ENCODE measurements around the gene SLC22A24. TPM values are rescaled to one million over a fixed set of nuclear protein-coding genes. Genes with fewer than 3 reads are reported as not detected.
"Not testable (repeated sequence)": the region's sequence is repeated elsewhere in the genome, so short reads cannot be mapped to it uniquely, and the experiment has no call there.

SLC22A24 gene
- polyA plus RNA-seq, 1 donor from 2014 or later = not detected

DNA sequence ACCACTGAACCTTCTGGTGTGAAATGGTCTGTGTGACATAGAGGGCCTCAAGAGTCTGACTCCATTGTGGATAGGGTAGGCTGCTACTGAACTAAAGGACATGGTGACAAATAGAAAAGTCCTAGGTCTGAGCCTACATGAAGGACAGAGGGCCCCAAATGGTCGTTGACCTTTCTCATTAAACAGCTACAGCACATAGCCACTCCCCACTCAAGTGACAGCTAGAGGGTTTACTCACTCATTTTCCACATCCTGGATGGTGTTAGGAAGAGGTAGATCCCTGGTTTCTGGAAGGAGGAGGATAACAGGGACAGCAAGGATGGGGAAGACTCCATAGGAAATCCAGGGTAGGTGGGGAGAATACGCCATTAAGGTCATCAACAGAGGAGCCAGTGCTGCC, 63.3 kb downstream of the SLC22A24 start:
- Histone ChIP-seq H3K36me3 (ENCODE audit: insufficient read depth, low read length) (no peaks in the 10 kb centered on the region), H3K27ac (ENCODE audit: low read length) (no peak overlapping the region), H3K27me3 (ENCODE audit: insufficient read depth, low read depth, low read length) (no peaks in the 10 kb centered on the region), H3K9me3 (ENCODE audit: low read length) (no peaks in the 10 kb centered on the region), H3K9me2 (ENCODE audit: insufficient read depth, low read length) (no peaks in the 10 kb centered on the region), H3K4me2 (ENCODE audit: low read length) (no peak overlapping the region), H3F3A (ENCODE audit: insufficient read depth, low read length, poor library complexity, severe bottlenecking) (no peaks in the 10 kb centered on the region), H2AFZ (ENCODE audit: low read depth, low read length) (no peak overlapping the region), H3K4me3 (ENCODE audit: low read length) (no peak overlapping the region), H3K79me2 (replicated peaks; ENCODE audit: insufficient read depth, low read length) (no peaks in the 10 kb centered on the region), H3K9ac (ENCODE audit: low read length) (no peak overlapping the region), H4K20me1 (ENCODE audit: insufficient read depth) (no peaks in the 10 kb centered on the region)
- no peak for TF ChIP-seq TAF1 (IDR thresholded peaks at IDR 0.05; ENCODE audit: low read depth)
- TF ChIP-seq, protein P1, sequence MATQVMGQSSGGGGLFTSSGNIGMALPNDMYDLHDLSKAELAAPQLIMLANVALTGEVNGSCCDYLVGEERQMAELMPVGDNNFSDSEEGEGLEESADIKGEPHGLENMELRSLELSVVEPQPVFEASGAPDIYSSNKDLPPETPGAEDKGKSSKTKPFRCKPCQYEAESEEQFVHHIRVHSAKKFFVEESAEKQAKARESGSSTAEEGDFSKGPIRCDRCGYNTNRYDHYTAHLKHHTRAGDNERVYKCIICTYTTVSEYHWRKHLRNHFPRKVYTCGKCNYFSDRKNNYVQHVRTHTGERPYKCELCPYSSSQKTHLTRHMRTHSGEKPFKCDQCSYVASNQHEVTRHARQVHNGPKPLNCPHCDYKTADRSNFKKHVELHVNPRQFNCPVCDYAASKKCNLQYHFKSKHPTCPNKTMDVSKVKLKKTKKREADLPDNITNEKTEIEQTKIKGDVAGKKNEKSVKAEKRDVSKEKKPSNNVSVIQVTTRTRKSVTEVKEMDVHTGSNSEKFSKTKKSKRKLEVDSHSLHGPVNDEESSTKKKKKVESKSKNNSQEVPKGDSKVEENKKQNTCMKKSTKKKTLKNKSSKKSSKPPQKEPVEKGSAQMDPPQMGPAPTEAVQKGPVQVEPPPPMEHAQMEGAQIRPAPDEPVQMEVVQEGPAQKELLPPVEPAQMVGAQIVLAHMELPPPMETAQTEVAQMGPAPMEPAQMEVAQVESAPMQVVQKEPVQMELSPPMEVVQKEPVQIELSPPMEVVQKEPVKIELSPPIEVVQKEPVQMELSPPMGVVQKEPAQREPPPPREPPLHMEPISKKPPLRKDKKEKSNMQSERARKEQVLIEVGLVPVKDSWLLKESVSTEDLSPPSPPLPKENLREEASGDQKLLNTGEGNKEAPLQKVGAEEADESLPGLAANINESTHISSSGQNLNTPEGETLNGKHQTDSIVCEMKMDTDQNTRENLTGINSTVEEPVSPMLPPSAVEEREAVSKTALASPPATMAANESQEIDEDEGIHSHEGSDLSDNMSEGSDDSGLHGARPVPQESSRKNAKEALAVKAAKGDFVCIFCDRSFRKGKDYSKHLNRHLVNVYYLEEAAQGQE (IDR thresholded peaks at IDR 0.05; ENCODE audit: borderline replicate concordance) = no peak
- TF ChIP-seq POLR2AphosphoS5 (IDR thresholded peaks at IDR 0.05) = no peak
- TF ChIP-seq, protein P2, sequence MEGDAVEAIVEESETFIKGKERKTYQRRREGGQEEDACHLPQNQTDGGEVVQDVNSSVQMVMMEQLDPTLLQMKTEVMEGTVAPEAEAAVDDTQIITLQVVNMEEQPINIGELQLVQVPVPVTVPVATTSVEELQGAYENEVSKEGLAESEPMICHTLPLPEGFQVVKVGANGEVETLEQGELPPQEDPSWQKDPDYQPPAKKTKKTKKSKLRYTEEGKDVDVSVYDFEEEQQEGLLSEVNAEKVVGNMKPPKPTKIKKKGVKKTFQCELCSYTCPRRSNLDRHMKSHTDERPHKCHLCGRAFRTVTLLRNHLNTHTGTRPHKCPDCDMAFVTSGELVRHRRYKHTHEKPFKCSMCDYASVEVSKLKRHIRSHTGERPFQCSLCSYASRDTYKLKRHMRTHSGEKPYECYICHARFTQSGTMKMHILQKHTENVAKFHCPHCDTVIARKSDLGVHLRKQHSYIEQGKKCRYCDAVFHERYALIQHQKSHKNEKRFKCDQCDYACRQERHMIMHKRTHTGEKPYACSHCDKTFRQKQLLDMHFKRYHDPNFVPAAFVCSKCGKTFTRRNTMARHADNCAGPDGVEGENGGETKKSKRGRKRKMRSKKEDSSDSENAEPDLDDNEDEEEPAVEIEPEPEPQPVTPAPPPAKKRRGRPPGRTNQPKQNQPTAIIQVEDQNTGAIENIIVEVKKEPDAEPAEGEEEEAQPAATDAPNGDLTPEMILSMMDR (IDR thresholded peaks at IDR 0.05; ENCODE audit: poor library complexity, severe bottlenecking) = no peak
- no peak for TF ChIP-seq EP300 (conservative IDR thresholded peaks at IDR 0.05; ENCODE audit: poor library complexity, severe bottlenecking)
- TF ChIP-seq MXI1 (conservative IDR thresholded peaks at IDR 0.05; ENCODE audit: poor library complexity, severe bottlenecking) = no peak
- TF ChIP-seq SMC3 (conservative IDR thresholded peaks at IDR 0.05; ENCODE audit: poor library complexity) = no peak

DNA sequence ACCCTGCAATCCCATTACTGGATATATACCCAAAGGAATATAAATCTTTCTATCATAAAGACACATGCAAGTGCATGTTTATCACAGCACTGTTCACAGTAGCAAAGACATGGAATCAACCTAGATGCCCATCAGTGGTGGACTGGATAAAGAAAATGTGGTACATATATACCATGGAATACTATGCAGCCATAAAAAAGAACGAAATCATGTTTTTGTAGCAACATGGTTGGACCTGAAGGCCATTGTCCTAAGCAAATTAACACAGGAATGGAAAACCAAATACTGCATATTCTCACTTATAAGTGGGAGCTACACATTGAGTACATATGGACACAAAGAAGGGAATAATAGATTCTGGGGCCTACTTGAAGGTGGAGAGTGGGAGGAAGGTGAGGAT, 97.8 kb downstream of the SLC22A24 start:
- H3K9me3 ChIP-seq (ENCODE audit: low read length); H3K36me3 ChIP-seq (ENCODE audit: insufficient read depth, low read length); H3F3A ChIP-seq (ENCODE audit: insufficient read depth, low read length, poor library complexity, severe bottlenecking); H3K9me2 ChIP-seq (ENCODE audit: insufficient read depth, low read length); H3K4me2 ChIP-seq (ENCODE audit: low read length); H3K4me3 ChIP-seq (ENCODE audit: low read length); H3K9ac ChIP-seq (ENCODE audit: low read length); H3K27ac ChIP-seq (ENCODE audit: low read length); H3K79me2 ChIP-seq (replicated peaks; ENCODE audit: insufficient read depth, low read length); H2AFZ ChIP-seq (ENCODE audit: low read depth, low read length); H3K27me3 ChIP-seq (ENCODE audit: insufficient read depth, low read depth, low read length); H4K20me1 ChIP-seq (ENCODE audit: insufficient read depth): not testable (repeated sequence)

DNA sequence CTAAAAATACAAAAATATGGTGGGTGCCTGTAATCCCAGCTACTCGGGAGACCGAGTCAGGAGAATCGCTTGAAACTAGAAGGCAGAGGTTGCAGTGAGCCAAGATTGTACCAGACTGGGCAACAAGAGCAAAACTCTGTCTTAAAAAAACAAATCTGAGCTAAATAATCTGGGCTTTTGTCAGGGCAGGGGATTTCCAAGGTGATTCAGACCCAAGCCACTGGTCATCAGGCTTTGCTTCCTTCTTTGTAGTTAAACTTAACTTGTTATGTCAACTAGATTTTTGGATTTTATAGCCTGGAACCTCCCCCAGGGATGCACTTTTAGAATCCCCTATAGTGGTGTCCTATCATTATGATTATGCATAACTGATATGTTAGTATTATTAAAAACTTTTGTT, 101.4 kb downstream of the SLC22A24 start:
- TF ChIP-seq, protein P2 (IDR thresholded peaks at IDR 0.05; ENCODE audit: poor library complexity, severe bottlenecking) = no peak
- TF ChIP-seq, protein P1 (IDR thresholded peaks at IDR 0.05; ENCODE audit: borderline replicate concordance) = no peak
- Histone ChIP-seq H4K20me1 (ENCODE audit: insufficient read depth) (no peaks in the 10 kb centered on the region), H3K9me2 (ENCODE audit: insufficient read depth, low read length) (no peaks in the 10 kb centered on the region), H3K9ac (ENCODE audit: low read length) (no peak overlapping the region), H3K9me3 (ENCODE audit: low read length) (no peaks in the 10 kb centered on the region), H3K4me2 (ENCODE audit: low read length) (no peak overlapping the region), H3K4me3 (ENCODE audit: low read length) (no peak overlapping the region), H3K36me3 (ENCODE audit: insufficient read depth, low read length) (no peaks in the 10 kb centered on the region), H3K27me3 (ENCODE audit: insufficient read depth, low read depth, low read length) (no peaks in the 10 kb centered on the region), H3K79me2 (replicated peaks; ENCODE audit: insufficient read depth, low read length) (no peaks in the 10 kb centered on the region), H2AFZ (ENCODE audit: low read depth, low read length) (no peak overlapping the region), H3F3A (ENCODE audit: insufficient read depth, low read length, poor library complexity, severe bottlenecking) (no peaks in the 10 kb centered on the region), H3K27ac (ENCODE audit: low read length) (no peak overlapping the region)
